ENCODE data around the gene PDE9A.
"Not testable (repeated sequence)": the region's sequence is repeated elsewhere in the genome, so short reads cannot be mapped to it uniquely, and the experiment has no call there.

The PDE9A gene

DNA sequence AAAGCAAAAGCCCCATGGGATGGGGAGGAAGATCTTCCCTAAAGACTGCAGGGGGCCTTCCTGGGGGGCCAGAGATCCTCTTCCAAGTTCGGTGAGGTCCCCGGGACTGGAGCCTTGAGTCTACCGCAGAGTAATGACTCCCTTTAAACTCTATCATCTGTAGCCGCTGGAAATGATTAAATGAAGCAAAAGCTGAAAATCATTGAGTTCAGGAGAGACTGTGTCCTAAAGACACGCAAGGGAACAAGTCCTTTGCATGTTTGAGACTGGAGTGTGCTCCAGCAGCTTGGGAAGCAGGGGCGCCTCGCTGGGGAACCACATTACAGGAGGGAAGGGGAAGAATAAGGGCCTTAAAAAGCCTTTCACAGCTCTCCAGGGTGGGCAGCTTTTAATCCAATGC, 155.8 kb downstream of the PDE9A start:
- DNase-seq: no peak

DNA sequence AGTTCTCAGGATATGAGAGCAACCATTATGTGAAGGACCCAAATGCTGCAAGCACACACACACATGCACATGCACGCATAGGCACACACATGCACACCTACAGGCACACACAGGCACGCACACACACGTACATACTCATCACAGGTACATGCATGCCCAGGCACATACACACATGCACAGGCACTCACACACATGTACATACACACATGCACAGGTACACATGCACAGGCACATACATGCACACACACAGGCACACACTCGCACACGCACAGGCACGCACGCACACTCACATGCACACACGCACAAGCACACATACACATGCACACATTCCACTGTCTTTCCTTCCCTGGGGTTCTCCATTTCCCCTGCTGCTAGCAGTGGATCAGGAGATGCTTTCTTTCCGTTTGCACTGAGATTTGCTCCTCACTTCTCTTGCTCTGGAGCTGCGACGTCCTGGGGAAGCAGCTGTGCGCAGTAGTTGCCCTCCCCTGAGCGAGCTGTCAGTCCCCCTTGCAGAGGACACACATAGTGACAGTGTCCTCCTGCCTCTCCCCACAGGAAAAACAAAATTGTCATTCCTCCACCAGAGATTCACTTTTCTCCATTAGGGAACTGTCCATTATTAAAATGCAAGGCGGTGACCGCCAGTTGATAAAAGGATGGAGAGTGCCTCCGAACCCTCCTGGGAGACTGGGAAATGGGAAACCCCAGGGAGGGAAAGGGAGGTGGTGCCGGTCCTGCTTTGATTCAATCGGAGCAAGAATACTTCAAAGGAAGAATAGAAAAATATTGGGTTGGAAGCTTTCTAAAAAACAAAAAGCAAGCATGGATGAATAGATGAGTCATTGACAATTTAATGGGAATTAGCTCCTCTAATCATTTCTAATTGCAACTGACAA, 156.4 kb downstream of the PDE9A start:
- no peak for DNase-seq

DNA sequence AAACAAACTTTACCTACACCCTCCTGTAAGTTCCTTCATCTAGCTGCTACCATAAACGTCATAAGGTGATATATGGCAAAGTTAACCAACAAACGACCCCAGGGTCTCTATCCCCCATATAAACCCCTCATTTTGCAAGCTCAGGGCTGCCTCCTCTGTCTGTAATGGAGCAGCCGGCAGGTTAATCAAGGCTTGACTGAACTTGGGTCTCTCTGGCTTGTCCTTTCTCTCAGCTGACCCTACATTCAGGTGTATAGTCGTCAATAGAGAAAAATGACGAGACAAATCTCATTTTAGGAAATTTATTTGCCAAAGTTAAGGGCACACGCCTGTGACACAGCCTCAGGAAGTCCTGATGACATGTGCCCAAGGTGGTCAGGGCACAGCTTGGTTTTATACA, 158.5 kb downstream of the PDE9A start:
- DNase-seq: no peak

DNA sequence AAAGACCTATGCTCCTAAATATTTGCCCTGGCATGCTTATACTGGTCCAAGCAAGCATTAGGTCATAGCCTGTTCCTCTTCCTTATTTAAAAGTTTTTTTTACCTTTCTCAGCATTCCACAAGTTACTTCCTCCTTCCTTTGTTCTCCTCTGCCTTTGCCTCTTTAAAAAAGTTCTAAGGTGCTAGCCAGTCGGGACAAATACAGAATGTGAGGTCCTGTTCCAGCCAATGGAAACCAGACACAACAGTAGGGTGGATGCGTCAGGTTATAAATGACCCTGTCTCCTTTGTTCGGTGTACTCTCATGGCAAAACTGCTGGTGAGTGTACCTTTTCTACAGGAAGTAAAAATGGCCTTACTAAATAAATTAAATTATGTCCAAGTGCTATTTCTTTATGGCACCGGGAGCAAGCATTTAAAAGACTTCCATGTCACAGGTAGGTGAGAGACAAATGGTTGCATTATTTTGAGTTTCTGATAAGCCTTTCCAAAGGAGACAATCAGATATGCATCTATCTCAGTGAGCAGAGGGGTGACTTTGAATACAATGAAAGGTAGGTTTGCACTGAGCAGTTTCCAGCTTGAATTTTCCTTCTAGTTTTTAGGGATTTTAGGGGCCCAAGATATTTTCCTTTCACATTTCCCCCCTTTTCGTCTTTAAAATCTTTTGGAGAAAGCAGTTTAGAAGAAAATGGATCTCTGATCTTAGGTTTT, 159.3 kb downstream of the PDE9A start:
- DNase-seq: not testable (repeated sequence)

DNA sequence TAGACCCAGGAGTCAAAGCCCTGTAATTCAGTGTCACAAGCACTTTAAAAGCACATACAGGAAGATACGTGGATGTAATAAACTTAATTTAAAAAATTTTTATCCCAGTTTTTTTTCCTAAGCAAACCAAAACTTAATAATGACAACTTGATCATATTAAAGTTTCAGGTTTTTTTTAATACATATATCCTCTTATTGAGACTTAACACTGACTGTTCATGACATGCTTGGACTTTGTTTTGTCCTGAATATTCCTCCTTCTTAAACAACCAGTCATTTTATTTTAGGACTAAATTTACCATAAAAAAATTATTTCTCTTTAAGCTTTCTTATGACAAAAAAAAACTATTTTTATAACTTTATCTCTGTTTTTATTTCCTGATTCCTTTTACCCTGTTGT, 161.8 kb downstream of the PDE9A start:
- no peak for DNase-seq

DNA sequence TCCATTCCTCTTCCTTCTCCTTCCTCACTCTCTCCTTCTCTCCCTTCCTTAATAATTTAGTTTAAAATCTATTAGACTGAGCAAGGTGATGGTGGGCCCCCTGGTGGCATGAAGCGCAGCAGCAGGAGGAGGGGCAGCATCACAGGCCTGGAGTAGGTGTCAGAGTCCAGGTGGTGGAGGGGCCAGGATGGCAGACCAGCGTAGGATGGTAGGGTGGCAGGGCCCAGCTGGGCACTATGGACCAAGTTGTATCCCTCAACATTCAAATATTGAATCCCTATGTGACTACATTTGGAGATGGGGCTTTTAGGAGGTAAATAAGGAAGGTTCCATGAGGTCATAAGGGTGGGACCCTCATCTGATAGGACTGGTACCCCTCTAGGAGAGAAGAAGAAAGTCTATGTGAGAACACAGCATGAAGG, 164.9 kb downstream of the PDE9A start:
- DNase-seq: peak; percentile 74

DNA sequence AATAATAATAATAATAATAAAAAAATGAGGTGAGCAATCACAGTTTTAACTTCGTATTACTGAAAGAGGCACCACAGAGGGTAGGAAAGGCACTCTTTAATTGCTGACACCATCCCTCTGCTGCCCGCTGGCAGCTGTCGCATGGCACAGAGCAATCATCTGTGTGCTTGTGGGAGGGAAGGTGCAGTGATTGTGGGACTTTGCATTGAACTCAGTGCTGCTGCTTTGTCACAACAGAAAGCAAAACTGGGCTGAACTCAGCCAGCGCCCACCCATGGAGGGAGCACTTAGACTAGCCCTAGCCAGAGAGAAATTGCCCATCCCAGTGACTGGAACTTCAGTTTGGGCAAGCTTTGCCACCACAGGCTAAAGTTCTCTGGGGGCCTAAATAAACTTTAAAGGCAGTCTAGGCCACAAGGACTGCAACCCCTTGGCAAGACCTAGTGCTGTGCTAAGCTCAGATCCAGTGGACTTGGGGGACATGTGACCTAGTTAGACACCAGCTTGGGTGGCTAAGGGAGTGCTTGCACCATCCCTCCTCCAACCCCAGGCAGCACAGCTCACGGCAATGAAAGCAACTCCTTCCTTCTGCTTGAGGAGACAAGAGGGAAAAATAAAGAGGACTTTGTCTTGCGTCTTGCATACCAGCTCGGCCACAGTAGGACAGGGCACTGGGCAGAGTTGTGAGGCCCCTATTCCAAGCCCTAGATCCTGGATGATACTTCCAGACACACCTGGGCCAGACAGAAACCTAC, 166.6 kb downstream of the PDE9A start:
- no peak for DNase-seq

DNA sequence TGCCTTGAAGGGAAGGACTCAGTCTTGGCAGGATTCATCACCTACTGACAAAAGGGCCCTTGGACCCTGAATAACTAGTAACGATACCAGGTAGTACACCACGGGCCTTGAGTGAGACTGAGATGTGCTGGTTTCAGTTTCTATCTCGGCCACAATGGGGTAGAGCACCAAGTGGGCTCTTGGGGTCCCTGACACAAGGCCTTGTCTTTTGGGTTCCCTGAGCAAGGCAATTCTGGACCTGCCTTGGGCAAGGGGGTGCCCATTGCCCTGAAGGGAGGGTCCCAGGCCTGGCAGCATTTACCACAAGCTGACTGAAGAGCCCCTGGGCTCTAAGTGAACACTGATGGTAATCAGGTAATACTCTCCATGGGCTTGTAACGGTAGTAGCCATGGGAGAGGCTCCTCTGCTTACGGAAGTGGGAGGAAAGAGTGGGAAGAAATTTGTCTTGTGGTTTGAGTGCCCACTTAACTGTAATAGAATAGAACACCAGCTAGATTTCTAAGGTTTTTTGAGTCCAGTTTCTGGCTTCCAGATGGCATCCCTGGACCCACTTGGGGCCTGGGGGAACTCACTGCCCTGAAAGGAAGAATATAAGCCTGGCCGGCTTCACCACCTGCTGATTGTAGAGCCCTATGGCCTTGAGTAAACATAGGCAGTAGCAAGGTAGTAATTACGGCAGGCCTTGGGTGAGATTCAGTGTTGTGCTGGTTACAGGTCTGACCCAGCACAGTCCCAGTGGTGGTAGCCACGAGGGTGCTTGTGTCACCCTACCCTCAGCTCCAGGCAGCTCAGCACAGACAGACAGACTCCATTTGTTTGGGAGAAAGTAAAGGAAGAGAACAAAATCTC, 167.4 kb downstream of the PDE9A start:
- DNase-seq: no peak

Measured in activated CD8-positive, alpha-beta memory T cell treated with anti-CD3 and anti-CD28 coated beads, Interleukin-2, amount 50 U/mL, for 4 hours (primary cell).